A549 (cell line): Measurements from ENCODE around the gene KLHL30. TPM values are rescaled to one million over a fixed set of nuclear protein-coding genes. Genes with fewer than 3 reads are reported as not detected.

Experiments used
- ATAC-seq, 2 experiments: fragments of 200-7000 bp in 1 of 2; fragments of >200 bp in 1 of 2; cut with Nextera tagmentation in 1 of 2; cut with Tn5 transposase in 1 of 2; 3 replicates each; pipeline versions ENCODE4 v1.8.0 to v1.9.1; 2018 to 2020; ENCODE audit warnings: mild to moderate bottlenecking in 1 of 2, moderate library complexity in 1 of 2
- CTCF ChIA-PET: fragments of 300-600 bp; sonication (Branson Sonifier 250); formaldehyde crosslinking; extraction: SDS; loops from one replicate; lab custom pipeline; 2021; ENCODE audit warnings: antibody characterized with exemption, inconsistent platforms; lab: Yijun Ruan, JAX
- POLR2A ChIA-PET: fragments of 350-600 bp; formaldehyde crosslinking; extraction: SDS; loops from one replicate; lab custom pipeline; 2021; ENCODE audit warnings: antibody characterized with exemption, inconsistent platforms; lab: Yijun Ruan, JAX
- DNase-seq, 2 experiments: peaks; one replicate each; pipeline versions ENCODE4 v3.0.0 to v3.0.0-alpha.2; 2011 to 2016; ENCODE audit warnings: low read depth in 1 of 2, low spot score in 1 of 2
- FAIRE-seq: peaks from 2 replicates; lab custom pipeline; 2011; peaks lifted over from hg19 to GRCh38; lab: Jason Lieb, UNC
- H3K27ac ChIP-seq, 2 experiments: fragments of >200 bp; sonication (Bioruptor Twin); formaldehyde crosslinking; 3 replicates each; pipeline ENCODE4 v1.5.1; 2016 to 2017
- H3K4me1 ChIP-seq: fragments of >200 bp; sonication (Bioruptor Twin); formaldehyde crosslinking; 3 replicates; pipeline ENCODE4 v1.6.1; 2016
- H3K4me2 ChIP-seq: fragments of >200 bp; sonication (Bioruptor Twin); formaldehyde crosslinking; 3 replicates; pipeline ENCODE4 v1.6.1; 2016
- H3K4me3 ChIP-seq: fragments of >200 bp; sonication (Bioruptor Twin); formaldehyde crosslinking; 3 replicates; pipeline ENCODE4 v1.5.1; 2016
- H3K9me3 ChIP-seq: fragments of >200 bp; sonication (Bioruptor Twin); formaldehyde crosslinking; 3 replicates; pipeline ENCODE4 v1.6.1; 2016
- ATOH8 ChIP-seq: fragments of 250-450 bp; sonication (Bioruptor Pico); IDR thresholded peaks from 2 replicates; pipeline ENCODE4 v1.5.0; 2020; ENCODE audit warnings: low read depth, mild to moderate bottlenecking, moderate library complexity
- CHD2 ChIP-seq: fragments of 150-350 bp; IDR thresholded peaks from 2 replicates; pipeline ENCODE4 v1.6.1; 2014; ENCODE audit warnings: low read length; ENCODE audit not compliant: partially characterized antibody
- CHD4 ChIP-seq: fragments of 200-600 bp; sonication (generic); IDR thresholded peaks from 2 replicates; pipeline ENCODE4 v1.6.1; 2016; ENCODE audit warnings: antibody characterized with exemption, mild to moderate bottlenecking, borderline replicate concordance
- ELK1 ChIP-seq: fragments of 150-350 bp; IDR thresholded peaks from 2 replicates; pipeline ENCODE4 v1.6.1; 2014; ENCODE audit warnings: low read depth, mild to moderate bottlenecking, low read length
- HES2 ChIP-seq: fragments of >200 bp; sonication (Bioruptor Twin); formaldehyde crosslinking; IDR thresholded peaks from 2 replicates; pipeline ENCODE4 v1.6.1; 2016
- HEYL ChIP-seq: fragments of 250-450 bp; sonication (Bioruptor Pico); IDR thresholded peaks from 2 replicates; pipeline ENCODE4 v1.8.0; 2021; ENCODE audit warnings: mild to moderate bottlenecking, moderate library complexity
- HOXB13 ChIP-seq: fragments of 250-450 bp; sonication (Bioruptor Pico); IDR thresholded peaks from 2 replicates; pipeline ENCODE4 v1.5.0; 2020; ENCODE audit warnings: low read depth, mild to moderate bottlenecking, moderate library complexity
- KDM5A ChIP-seq: fragments of 200-600 bp; sonication (generic); IDR thresholded peaks from 2 replicates; pipeline ENCODE4 v1.6.1; 2016; ENCODE audit warnings: antibody characterized with exemption, mild to moderate bottlenecking
- MAX ChIP-seq: IDR thresholded peaks from 2 replicates; pipeline ENCODE4 v1.6.1; 2012
- PHF8 ChIP-seq: fragments of 200-600 bp; sonication (generic); IDR thresholded peaks from 2 replicates; pipeline ENCODE4 v1.6.1; 2016; ENCODE audit warnings: low read depth, mild to moderate bottlenecking, antibody characterized with exemption, moderate library complexity, borderline replicate concordance
- RFX5 ChIP-seq: fragments of 450-650 bp; IDR thresholded peaks from 2 replicates; pipeline ENCODE4 v1.7.1; 2014; ENCODE audit warnings: antibody characterized with exemption, mild to moderate bottlenecking, moderate library complexity
- RNF2 ChIP-seq: fragments of 200-600 bp; sonication (generic); IDR thresholded peaks from 2 replicates; pipeline ENCODE4 v1.6.1; 2016; ENCODE audit warnings: low read depth, mild to moderate bottlenecking, antibody characterized with exemption, moderate library complexity, borderline replicate concordance
- USF2 ChIP-seq: fragments of 450-650 bp; IDR thresholded peaks from 2 replicates; pipeline ENCODE4 v1.6.1; 2014; ENCODE audit warnings: antibody characterized with exemption
- ZNF302 ChIP-seq: fragments of 250-450 bp; sonication (Bioruptor Pico); IDR thresholded peaks from 2 replicates; pipeline ENCODE4 v1.9.0; 2021; ENCODE audit warnings: inconsistent platforms, mild to moderate bottlenecking, moderate library complexity
- ZSCAN20 ChIP-seq: fragments of 250-450 bp; sonication (Bioruptor Pico); IDR thresholded peaks from 2 replicates; pipeline ENCODE4 v1.8.0; 2022; ENCODE audit warnings: mild to moderate bottlenecking, moderate library complexity
- WGBS: methylation state at CpG from one replicate; pipeline ENCODE4 v1.1.6; 2017; ENCODE audit errors: missing lambda C conversion rate; 5-methylcytosine and 5-hydroxymethylcytosine counted together
- polyA minus RNA-seq: library from RNA; depleted of rRNA, polyadenylated mRNA; stranded (reverse); fragments of >200 nt; gene quantifications from 2 replicates; pipeline ENCODE4 v1.2.3, GENCODE V29; 2011; rRNA and poly(A)+ RNA removed
- polyA plus RNA-seq, 4 experiments: library from polyadenylated mRNA; depleted of rRNA in 3 of 4; stranded (reverse); fragments of >200 nt; fragmentation: RNase III in 1 of 4; extraction: RNeasy Plus Mini Kit Qiagen cat#74134 plus additional on column Dnase treatment in 1 of 4; gene quantifications; 2 replicates in 3 of 4; 3 replicates in 1 of 4; pipeline ENCODE4 v1.2.3, GENCODE V29; 2011 to 2017

Gene KLHL30
- polyA plus RNA-seq (2011; rRNA removed) (0.04 TPM in 1 of 2 replicates, not detected in the other), polyA plus RNA-seq (2017; fragmentation: RNase III; extraction: RNeasy Plus Mini Kit Qiagen cat#74134 plus additional on column Dnase treatment) (0.03 to 0.04 TPM (median 0.03 TPM) in 3 replicates), polyA minus RNA-seq (0.08 TPM in 1 of 2 replicates, not detected in the other)
- 0.01 TPM in 1 of 2 replicates, not detected in the other for polyA plus RNA-seq (2012; cell fraction: cytosol; rRNA removed)
- polyA plus RNA-seq (2012; cell fraction: nucleus; rRNA removed): 0.05 and 0.07 TPM in 2 replicates

- TF ChIP-seq ATOH8 (CRISPR knock-in tag): no peak
- TF ChIP-seq RFX5: no peak
- TF ChIP-seq ZNF302 (CRISPR knock-in tag): no peak
- TF ChIP-seq, all 56 proteins: peak for 0
- DNase-seq (no peak), FAIRE-seq (no peak), ATAC-seq (no peak)
- H3K27ac ChIP-seq: peak within 1 kb of the TSS; percentile 54 to 65; a peak in 5 of 6 replicates
- H3K9me3 ChIP-seq: no peaks in the 10 kb centered on the region
- H3K4me1 ChIP-seq: peaks cover 47% of the 10 kb centered on the region
- no peak within 1 kb of the TSS for H3K4me3 ChIP-seq
- ChIA-PET CTCF (interaction anchor here (0.8 to 3.4 kb wide), 7 partner anchors 12 to 437 kb away, joined by 3 to 13 read pairs (median 4); no protein-coding TSS in a partner anchor), POLR2A (no interaction called here)
- H3K4me2 ChIP-seq: peak within 1 kb of the TSS; percentile 41
- WGBS: 84% methylated on average over 11 of the region's 22 CpGs
Measured at GRCh38 chr2:238138331-238139195, at the start of gene KLHL30. Gene KLHL30, plus strand, starts transcription at chr2:238138668. Its CDS starts 2,087 bp downstream, at chr2:238140755.

- POLR2A ChIA-PET: no interaction called here
- Histone ChIP-seq H3K9me3 (no peaks in the 10 kb centered on the region), H3K4me2 (no peak overlapping the region), H3K4me3 (no peak overlapping the region), H3K27ac (no peak overlapping the region), H3K4me1 (no peaks in the 10 kb centered on the region)
- CTCF ChIA-PET: no interaction called here
- FAIRE-seq (no peak), ATAC-seq (no peak), DNase-seq (no peak)
- TF ChIP-seq CHD4 (no peak), ELK1 (no peak), KDM5A (no peak), RNF2 (no peak), CHD2 (no peak), PHF8 (no peak), HES2 (no peak), USF2 (no peak), ZSCAN20 (CRISPR knock-in tag) (no peak), HEYL (CRISPR knock-in tag) (no peak), MAX (no peak), HOXB13 (CRISPR knock-in tag) (no peak)
- WGBS: 94% methylated on average over 4 of the region's 4 CpGs
Measured at GRCh38 chr2:238090887-238091286, 47.6 kb upstream of the KLHL30 start.

- WGBS: 95% methylated on average over 16 of the region's 16 CpGs
- Histone ChIP-seq H3K4me2 (no peak overlapping the region), H3K4me1 (no peaks in the 10 kb centered on the region), H3K9me3 (no peaks in the 10 kb centered on the region), H3K4me3 (no peak overlapping the region), H3K27ac (no peak overlapping the region)
- DNase-seq (no peak), ATAC-seq (no peak; a peak in 1 of 6 replicates), FAIRE-seq (no peak)
- ChIA-PET CTCF (no interaction called here), POLR2A (no interaction called here)
- no peak for TF ChIP-seq HEYL (CRISPR knock-in tag)
- no peak for TF ChIP-seq CHD2
- no peak for TF ChIP-seq PHF8
Measured at GRCh38 chr2:238091436-238092060, 46.9 kb upstream of the KLHL30 start.
